Globus pallidus (tissue), 1 donor: ENCODE data around the gene GMEB2.
"Not testable (repeated sequence)": the region's sequence is repeated elsewhere in the genome, so short reads cannot be mapped to it uniquely, and the experiment has no call there.

Source experiments
- DNase-seq: peaks from one replicate; pipeline ENCODE4 v3.0.0-alpha.2; 2015; ENCODE audit warnings: low spot score

GMEB2 gene

GRCh38 chr20:63570281-63571086 lies 56.4 kb downstream of the GMEB2 start:
- DNase-seq = no peak

- DNase-seq = no peak
These were observed 57.6 kb downstream of the GMEB2 start for GRCh38 chr20:63568986-63569949.

GRCh38 chr20:63568170-63568981 lies 58.5 kb downstream of the GMEB2 start:
- no peak for DNase-seq

GRCh38 chr20:63567386-63568169 lies 59.3 kb downstream of the GMEB2 start:
- peak; percentile 43 for DNase-seq

- no peak for DNase-seq
These were observed 59.8 kb downstream of the GMEB2 start for GRCh38 chr20:63567136-63567385.

- no peak for DNase-seq
These were observed 60.3 kb downstream of the GMEB2 start for GRCh38 chr20:63566395-63567135.

- DNase-seq = no peak
These were observed 61.1 kb downstream of the GMEB2 start for GRCh38 chr20:63565699-63566335.

- no peak for DNase-seq
These were observed 61.7 kb downstream of the GMEB2 start for GRCh38 chr20:63565021-63565698.

- DNase-seq = no peak
These were observed 62.7 kb downstream of the GMEB2 start for GRCh38 chr20:63564036-63564810.

GRCh38 chr20:63563225-63563935 lies 63.5 kb downstream of the GMEB2 start:
- DNase-seq = no peak

GRCh38 chr20:63562461-63563224 lies 64.3 kb downstream of the GMEB2 start:
- DNase-seq = no peak

GRCh38 chr20:63561624-63562396 lies 65.1 kb downstream of the GMEB2 start:
- DNase-seq = no peak

- no peak for DNase-seq
These were observed 65.9 kb downstream of the GMEB2 start for GRCh38 chr20:63560856-63561609.

- no peak for DNase-seq
These were observed 66.5 kb downstream of the GMEB2 start for GRCh38 chr20:63560333-63560805.

- DNase-seq = not testable (repeated sequence)
These were observed 67.2 kb downstream of the GMEB2 start for GRCh38 chr20:63559485-63560332.
